ENCODE data around the gene DNAH2.

DNA sequence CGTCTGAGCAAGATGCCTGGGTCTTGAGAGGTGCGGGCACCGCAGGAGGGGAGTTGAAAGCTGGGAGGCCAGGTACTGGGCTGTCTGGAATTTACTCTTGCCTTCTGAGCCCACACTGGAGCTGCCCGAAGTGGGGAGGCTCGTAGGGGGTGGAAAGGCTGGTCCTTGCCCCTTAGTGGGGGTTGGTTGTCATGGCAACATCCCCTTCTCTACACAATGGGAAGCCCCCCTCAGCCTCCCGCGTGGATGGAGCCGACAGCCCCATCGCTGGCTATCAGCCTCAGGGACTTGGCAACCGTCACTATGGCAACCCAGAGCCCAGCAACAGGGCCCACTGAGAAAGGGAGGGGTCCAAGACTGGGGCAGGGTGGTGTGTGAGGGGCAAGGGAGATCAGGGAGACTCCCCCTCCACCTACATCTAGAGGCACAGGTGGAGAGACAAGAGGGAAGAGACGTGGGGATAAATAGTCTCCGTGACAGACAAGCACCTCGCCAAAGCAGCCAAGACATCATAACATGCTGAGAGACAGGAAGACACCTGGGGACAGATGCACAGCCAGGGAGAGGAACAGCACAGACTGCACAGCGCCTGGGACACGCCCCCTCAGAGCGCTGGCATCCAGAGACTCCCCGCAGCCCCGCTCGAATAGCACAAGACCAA, 5.3 kb upstream of the DNAH2 start:
- TF ChIP-seq, protein P1, sequence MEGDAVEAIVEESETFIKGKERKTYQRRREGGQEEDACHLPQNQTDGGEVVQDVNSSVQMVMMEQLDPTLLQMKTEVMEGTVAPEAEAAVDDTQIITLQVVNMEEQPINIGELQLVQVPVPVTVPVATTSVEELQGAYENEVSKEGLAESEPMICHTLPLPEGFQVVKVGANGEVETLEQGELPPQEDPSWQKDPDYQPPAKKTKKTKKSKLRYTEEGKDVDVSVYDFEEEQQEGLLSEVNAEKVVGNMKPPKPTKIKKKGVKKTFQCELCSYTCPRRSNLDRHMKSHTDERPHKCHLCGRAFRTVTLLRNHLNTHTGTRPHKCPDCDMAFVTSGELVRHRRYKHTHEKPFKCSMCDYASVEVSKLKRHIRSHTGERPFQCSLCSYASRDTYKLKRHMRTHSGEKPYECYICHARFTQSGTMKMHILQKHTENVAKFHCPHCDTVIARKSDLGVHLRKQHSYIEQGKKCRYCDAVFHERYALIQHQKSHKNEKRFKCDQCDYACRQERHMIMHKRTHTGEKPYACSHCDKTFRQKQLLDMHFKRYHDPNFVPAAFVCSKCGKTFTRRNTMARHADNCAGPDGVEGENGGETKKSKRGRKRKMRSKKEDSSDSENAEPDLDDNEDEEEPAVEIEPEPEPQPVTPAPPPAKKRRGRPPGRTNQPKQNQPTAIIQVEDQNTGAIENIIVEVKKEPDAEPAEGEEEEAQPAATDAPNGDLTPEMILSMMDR (IDR thresholded peaks at IDR 0.05) = no peak
- TF ChIP-seq SIN3A (IDR thresholded peaks at IDR 0.05; ENCODE audit: borderline replicate concordance, insufficient read depth, low read depth, low read length) (no peak), POLR2AphosphoS5 (IDR thresholded peaks at IDR 0.05; ENCODE audit: low read depth, low read length) (no peak), TCF7L2 (IDR thresholded peaks at IDR 0.05; ENCODE audit: low read depth, low read length) (no peak)
- TF ChIP-seq, protein P2, sequence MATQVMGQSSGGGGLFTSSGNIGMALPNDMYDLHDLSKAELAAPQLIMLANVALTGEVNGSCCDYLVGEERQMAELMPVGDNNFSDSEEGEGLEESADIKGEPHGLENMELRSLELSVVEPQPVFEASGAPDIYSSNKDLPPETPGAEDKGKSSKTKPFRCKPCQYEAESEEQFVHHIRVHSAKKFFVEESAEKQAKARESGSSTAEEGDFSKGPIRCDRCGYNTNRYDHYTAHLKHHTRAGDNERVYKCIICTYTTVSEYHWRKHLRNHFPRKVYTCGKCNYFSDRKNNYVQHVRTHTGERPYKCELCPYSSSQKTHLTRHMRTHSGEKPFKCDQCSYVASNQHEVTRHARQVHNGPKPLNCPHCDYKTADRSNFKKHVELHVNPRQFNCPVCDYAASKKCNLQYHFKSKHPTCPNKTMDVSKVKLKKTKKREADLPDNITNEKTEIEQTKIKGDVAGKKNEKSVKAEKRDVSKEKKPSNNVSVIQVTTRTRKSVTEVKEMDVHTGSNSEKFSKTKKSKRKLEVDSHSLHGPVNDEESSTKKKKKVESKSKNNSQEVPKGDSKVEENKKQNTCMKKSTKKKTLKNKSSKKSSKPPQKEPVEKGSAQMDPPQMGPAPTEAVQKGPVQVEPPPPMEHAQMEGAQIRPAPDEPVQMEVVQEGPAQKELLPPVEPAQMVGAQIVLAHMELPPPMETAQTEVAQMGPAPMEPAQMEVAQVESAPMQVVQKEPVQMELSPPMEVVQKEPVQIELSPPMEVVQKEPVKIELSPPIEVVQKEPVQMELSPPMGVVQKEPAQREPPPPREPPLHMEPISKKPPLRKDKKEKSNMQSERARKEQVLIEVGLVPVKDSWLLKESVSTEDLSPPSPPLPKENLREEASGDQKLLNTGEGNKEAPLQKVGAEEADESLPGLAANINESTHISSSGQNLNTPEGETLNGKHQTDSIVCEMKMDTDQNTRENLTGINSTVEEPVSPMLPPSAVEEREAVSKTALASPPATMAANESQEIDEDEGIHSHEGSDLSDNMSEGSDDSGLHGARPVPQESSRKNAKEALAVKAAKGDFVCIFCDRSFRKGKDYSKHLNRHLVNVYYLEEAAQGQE (IDR thresholded peaks at IDR 0.05; ENCODE audit: insufficient read depth in 1 of 2, low read depth in 2 of 2, low read length in 1 of 2) = no peak
